NT2/D1 (cell line): ENCODE results near the gene SNX18.

Experiments used
- DNase-seq: peaks from one replicate; pipeline ENCODE4 v3.0.0-alpha.2; 2011; ENCODE audit warnings: low read depth, low spot score
- H3K27me3 ChIP-seq: 2 replicates; pipeline ENCODE4 v1.6.0; 2011; ENCODE audit warnings: mild to moderate bottlenecking; ENCODE audit not compliant: insufficient read length, insufficient read depth
- H3K36me3 ChIP-seq: 2 replicates; pipeline ENCODE4 v1.6.1; 2011; ENCODE audit warnings: mild to moderate bottlenecking, low read length, mixed read lengths; ENCODE audit not compliant: insufficient read depth, insufficient read length
- H3K4me1 ChIP-seq: 2 replicates; pipeline ENCODE4 v1.5.1; 2011; ENCODE audit not compliant: insufficient read depth, insufficient read length
- H3K4me3 ChIP-seq: 2 replicates; pipeline ENCODE4 v1.5.1; 2011; ENCODE audit warnings: low read depth; ENCODE audit not compliant: insufficient read length
- H3K9ac ChIP-seq: 2 replicates; pipeline ENCODE4 v1.6.0; 2011; ENCODE audit warnings: low read depth; ENCODE audit not compliant: insufficient read length
- H3K9me3 ChIP-seq: 2 replicates; pipeline ENCODE4 v1.5.1; 2011; ENCODE audit warnings: mild to moderate bottlenecking, low read length; ENCODE audit not compliant: insufficient read depth
- SUZ12 ChIP-seq: IDR thresholded peaks from 2 replicates; pipeline ENCODE4 v1.6.1; 2011; ENCODE audit not compliant: insufficient read length, insufficient read depth; ENCODE audit errors: extremely low read depth
- YY1 ChIP-seq: IDR thresholded peaks from 2 replicates; pipeline ENCODE4 v1.6.1; 2011; ENCODE audit not compliant: insufficient read length, insufficient read depth
- ZNF274 ChIP-seq: IDR thresholded peaks from 2 replicates; pipeline ENCODE4 v1.6.1; 2011; ENCODE audit warnings: mild to moderate bottlenecking, low read depth, low read length

Gene SNX18

DNA sequence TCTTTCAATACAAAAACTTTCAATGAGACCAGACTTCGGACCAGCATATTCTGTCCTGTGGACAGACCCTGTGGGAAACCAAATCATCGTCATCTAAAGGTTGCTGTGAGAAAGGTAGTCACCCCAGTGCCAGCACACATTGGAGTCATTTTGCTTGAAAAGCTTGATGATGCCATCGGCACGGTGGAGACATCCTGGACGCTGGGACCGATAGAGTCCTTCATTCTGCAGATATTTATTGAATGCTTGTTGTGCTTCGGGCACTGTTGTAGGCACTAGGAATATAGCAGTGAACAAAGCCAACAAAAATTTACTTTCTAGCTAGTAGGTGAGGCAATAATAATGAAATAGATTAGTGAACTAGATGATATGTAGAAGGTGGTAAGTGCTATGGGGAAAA, 34.9 kb downstream of the SNX18 start:
- no peaks in the 10 kb centered on the region for H3K27me3 ChIP-seq
- DNase-seq, result no peak
- TF ChIP-seq SUZ12 (no peak), ZNF274 (no peak), YY1 (no peak)

DNA sequence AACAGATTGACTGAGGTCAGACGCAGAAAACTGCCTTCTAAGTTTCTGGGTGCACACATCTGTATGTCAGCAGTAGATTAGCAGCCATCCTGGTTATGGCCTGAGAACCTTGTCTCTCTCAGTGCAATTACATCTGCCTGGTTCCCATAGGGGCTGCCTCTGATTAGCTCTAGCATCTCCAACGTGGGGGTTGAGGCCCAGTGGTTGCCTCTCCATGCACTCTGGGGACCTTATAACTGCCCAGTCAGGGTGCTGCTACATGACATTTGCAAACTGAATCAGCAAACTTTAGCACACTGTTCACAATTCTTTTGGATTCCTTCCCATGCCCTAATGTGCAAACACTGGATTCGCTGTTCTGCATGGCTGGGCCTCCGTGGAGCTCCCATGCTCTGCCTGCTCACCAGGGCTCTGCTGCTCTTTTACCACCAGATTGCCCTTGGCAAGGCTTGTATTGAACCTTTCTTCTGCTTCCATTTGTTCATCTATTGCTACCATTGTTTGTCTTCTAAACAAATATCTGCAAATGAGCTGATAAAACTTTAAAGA, 36.2 kb downstream of the SNX18 start:
- H3K9ac ChIP-seq, result no peak overlapping the region
- no peaks in the 10 kb centered on the region for H3K27me3 ChIP-seq
- H3K9me3 ChIP-seq, result no peaks in the 10 kb centered on the region
- H3K4me3 ChIP-seq, result no peak overlapping the region
- DNase-seq, result no peak
- TF ChIP-seq SUZ12, result no peak
- peaks cover 3% of the 10 kb centered on the region for H3K36me3 ChIP-seq
- H3K4me1 ChIP-seq, result no peaks in the 10 kb centered on the region

More for the DNA sequence above, 34.9 kb downstream of the SNX18 start:
- Histone ChIP-seq H3K36me3 (peaks cover 9% of the 10 kb centered on the region), H3K4me3 (no peak overlapping the region), H3K9me3 (no peaks in the 10 kb centered on the region), H3K4me1 (no peaks in the 10 kb centered on the region), H3K9ac (no peak overlapping the region)

DNA sequence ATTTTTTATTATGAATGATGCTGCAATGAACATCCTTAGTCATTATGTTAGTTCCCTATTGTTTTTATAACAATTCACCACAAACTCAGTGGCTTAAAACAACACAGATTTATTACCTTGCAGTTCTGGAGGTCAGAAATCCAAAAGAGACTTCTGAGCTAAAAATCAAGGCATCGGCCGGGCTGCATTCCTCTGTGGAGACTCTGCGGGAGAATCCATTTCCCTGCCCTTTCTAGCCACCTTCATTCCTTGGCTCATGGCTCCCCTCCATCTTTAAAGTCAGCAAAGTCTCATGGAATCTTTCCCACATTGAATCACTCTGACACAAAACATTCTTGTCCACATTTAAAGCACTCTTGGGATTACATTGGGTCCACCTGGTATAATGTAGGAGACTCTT, 38.6 kb downstream of the SNX18 start:
- DNase-seq, result no peak
- no peaks in the 10 kb centered on the region for H3K27me3 ChIP-seq
- no peaks in the 10 kb centered on the region for H3K9me3 ChIP-seq
- no peak overlapping the region for H3K9ac ChIP-seq
- no peak overlapping the region for H3K4me3 ChIP-seq
- TF ChIP-seq ZNF274 (no peak), SUZ12 (no peak), YY1 (no peak)
- no peaks in the 10 kb centered on the region for H3K36me3 ChIP-seq
- H3K4me1 ChIP-seq, result no peaks in the 10 kb centered on the region

DNA sequence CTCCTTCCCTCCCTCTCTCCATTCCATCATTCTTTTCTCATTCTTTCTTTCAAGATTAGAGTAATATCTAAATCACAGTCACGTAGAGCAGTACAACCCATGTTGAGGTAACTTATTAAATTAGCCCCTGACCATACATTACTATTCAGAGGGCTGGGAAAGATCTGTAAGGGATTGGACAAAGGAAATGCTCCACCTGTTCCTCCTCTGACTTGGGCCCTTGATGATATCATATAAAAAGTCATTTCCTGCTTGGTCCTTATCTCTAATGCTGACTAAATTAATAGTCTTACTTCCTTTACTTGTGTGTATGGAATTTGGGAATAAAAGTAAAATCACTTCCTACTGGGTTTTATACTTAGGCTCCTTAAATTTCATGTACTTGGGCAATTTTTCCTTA, 40.8 kb downstream of the SNX18 start:
- Histone ChIP-seq H3K27me3 (no peaks in the 10 kb centered on the region), H3K9ac (no peak overlapping the region), H3K4me1 (no peaks in the 10 kb centered on the region), H3K9me3 (no peaks in the 10 kb centered on the region), H3K36me3 (no peaks in the 10 kb centered on the region), H3K4me3 (no peak overlapping the region)
- TF ChIP-seq SUZ12 (no peak), ZNF274 (no peak), YY1 (no peak)
- DNase-seq, result no peak

DNA sequence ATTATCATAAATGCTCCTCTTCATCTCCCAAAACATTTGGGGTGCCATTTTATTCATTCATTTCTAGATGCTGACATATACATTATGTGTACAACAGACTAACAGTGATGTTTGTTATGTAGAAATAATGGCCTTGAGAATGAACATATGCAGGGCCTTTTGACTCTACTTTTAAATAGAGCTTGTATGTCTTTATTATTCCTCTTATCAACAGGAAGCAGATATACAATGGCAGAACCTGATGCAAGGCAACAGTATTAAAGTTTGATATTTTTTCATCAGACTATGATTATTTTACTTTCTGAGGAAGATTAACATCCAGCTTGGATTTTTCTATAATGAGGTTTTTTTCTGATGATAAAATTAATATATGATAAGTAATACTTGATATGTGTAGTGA, 44.1 kb downstream of the SNX18 start:
- Histone ChIP-seq H3K27me3 (no peaks in the 10 kb centered on the region), H3K4me1 (no peaks in the 10 kb centered on the region), H3K9ac (no peak overlapping the region), H3K36me3 (no peaks in the 10 kb centered on the region), H3K4me3 (no peak overlapping the region), H3K9me3 (no peaks in the 10 kb centered on the region)
- TF ChIP-seq SUZ12, result no peak
- no peak for TF ChIP-seq YY1
- TF ChIP-seq ZNF274, result no peak
- no peak for DNase-seq

DNA sequence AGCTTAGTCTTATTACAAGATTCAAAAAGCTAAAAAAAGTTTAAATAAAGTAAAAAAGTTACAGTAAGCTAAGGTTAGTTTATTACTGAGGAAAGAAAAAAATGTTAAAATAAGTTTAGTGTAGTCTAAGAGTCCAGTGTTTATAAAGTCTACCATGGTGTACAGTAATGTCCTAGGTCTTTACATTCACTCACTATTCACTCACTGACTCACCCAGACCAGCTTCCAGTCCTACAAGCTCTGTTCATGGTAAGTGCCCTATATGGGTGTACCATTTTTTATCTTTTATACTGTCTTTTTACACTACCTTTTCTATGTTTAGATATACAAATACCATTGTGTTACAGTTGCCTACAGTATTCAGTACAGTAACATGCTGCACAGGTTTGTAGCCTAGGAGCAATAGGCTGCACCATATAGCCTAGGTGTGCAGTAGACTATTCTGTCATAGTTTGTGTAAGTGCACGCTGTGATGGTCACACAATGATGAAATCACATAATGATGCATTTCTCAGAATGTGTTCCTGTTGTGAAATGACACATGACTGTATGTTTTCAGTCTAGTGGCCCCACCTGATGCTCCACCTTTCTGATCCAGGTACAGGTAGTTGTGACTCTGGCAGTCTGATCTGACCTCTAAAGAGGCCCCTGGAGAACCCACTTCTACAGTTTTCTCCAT, 45.7 kb downstream of the SNX18 start:
- Histone ChIP-seq H3K27me3 (no peaks in the 10 kb centered on the region), H3K36me3 (no peaks in the 10 kb centered on the region), H3K9ac (no peak overlapping the region), H3K4me1 (no peaks in the 10 kb centered on the region), H3K4me3 (no peak overlapping the region), H3K9me3 (no peaks in the 10 kb centered on the region)
- TF ChIP-seq ZNF274, result no peak
- no peak for DNase-seq

DNA sequence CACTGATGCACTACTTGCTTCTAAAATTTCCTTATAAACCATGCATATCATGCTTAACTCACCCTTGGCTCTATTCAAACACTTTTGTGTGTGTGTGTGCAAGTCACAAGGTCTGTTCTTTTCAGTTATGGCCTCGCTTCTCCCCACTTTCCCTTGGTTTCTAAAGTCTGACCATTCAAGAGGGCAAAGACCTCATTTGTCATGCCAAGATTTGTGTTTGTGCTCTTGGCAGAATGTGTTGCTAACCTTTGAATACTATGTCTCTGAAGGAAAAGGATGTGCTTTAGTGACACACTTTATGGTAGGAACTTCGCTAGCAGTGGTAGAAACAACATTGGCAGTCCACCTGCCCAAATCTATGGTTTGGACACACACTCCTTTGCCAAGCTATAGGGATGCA, 50.4 kb downstream of the SNX18 start:
- Histone ChIP-seq H3K36me3 (no peaks in the 10 kb centered on the region), H3K9ac (no peak overlapping the region), H3K4me3 (no peak overlapping the region), H3K4me1 (no peaks in the 10 kb centered on the region), H3K9me3 (no peaks in the 10 kb centered on the region), H3K27me3 (no peaks in the 10 kb centered on the region)
- TF ChIP-seq YY1, result no peak
- no peak for TF ChIP-seq SUZ12
- no peak for TF ChIP-seq ZNF274
- DNase-seq, result no peak
